GM12878 (cell line): Measurements from ENCODE around the gene ADGRA3. TPM values are rescaled to one million over a fixed set of nuclear protein-coding genes. Genes with fewer than 3 reads are reported as not detected.

ENCODE experiments used
- ATAC-seq: fragments of 200-7000 bp; cut with Tn5 transposase; 3 replicates; pipeline ENCODE4 v1.9.1; 2020; ENCODE audit warnings: mild to moderate bottlenecking, moderate library complexity
- BruUV-seq: library from RNA; stranded (reverse); fragments of 400-500 nt; replicated peaks from 2 replicates; lab custom pipeline; 2021; lab: Mats Ljungman, UMichigan
- CTCF ChIA-PET: fragments of 300-600 bp; sonication (Branson Sonifier 250); formaldehyde crosslinking; extraction: SDS; loops from one replicate; lab custom pipeline; 2021; ENCODE audit warnings: inconsistent platforms; lab: Yijun Ruan, JAX
- POLR2A ChIA-PET: fragments of 350-600 bp; formaldehyde crosslinking; extraction: SDS; loops from one replicate; lab custom pipeline; 2021; ENCODE audit warnings: inconsistent platforms; lab: Charles Lee
- RAD21 ChIA-PET: fragments of 300-600 bp; sonication (Branson Sonifier 250); formaldehyde crosslinking; loops from one replicate; lab custom pipeline; 2023; ENCODE audit warnings: antibody characterized with exemption; ENCODE audit not compliant: unreplicated experiment; lab: Charles Lee
- SMC1A ChIA-PET: fragments of 300-600 bp; sonication (Branson Sonifier 250); formaldehyde crosslinking; loops from one replicate; lab custom pipeline; 2023; ENCODE audit not compliant: unreplicated experiment, uncharacterized antibody; lab: Charles Lee
- DNase-seq: peaks from one replicate; pipeline ENCODE4 v3.0.0-alpha.2; 2011; ENCODE audit warnings: low read depth, low spot score
- FAIRE-seq: peaks from 3 replicates; lab custom pipeline; 2011; peaks lifted over from hg19 to GRCh38; lab: Jason Lieb, UNC
- H2AFZ ChIP-seq: 2 replicates; pipeline ENCODE4 v1.6.0; 2011; ENCODE audit warnings: low read depth, low read length, control low read depth; ENCODE audit not compliant: control insufficient read depth
- H3K27ac ChIP-seq: 2 replicates; pipeline ENCODE4 v1.5.1; 2011; ENCODE audit warnings: control low read depth; ENCODE audit not compliant: control insufficient read depth, insufficient read depth
- H3K27me3 ChIP-seq, 2 experiments: replicated peaks in 1 of 2; 2 replicates each; pipeline versions ENCODE4 v1.6.0 to v1.6.1; 2011; ENCODE audit warnings: low read length in 1 of 2; ENCODE audit not compliant: control insufficient read depth in 2 of 2, insufficient read depth in 2 of 2
- H3K36me3 ChIP-seq, 2 experiments: 2 replicates each; pipeline ENCODE4 v1.5.1; 2011; ENCODE audit warnings: low read length in 1 of 2; ENCODE audit not compliant: control insufficient read depth in 2 of 2, insufficient read depth in 2 of 2
- H3K4me1 ChIP-seq: 2 replicates; pipeline ENCODE4 v1.6.1; 2011; ENCODE audit warnings: mild to moderate bottlenecking, low read length, moderate library complexity, mixed read lengths; ENCODE audit not compliant: control insufficient read depth, insufficient read depth
- H3K4me2 ChIP-seq: 2 replicates; pipeline ENCODE4 v1.6.0; 2011; ENCODE audit warnings: control low read depth; ENCODE audit not compliant: control insufficient read depth, insufficient read depth
- H3K4me3 ChIP-seq: fragments of 200-600 bp; sonication (generic); 2 replicates; pipeline ENCODE4 v1.5.1; 2016
- H3K79me2 ChIP-seq: 2 replicates; pipeline ENCODE4 v1.6.0; 2011; ENCODE audit warnings: low read length; ENCODE audit not compliant: control insufficient read depth, insufficient read depth
- H3K9ac ChIP-seq: 2 replicates; pipeline ENCODE4 v1.8.0; 2011; ENCODE audit warnings: low read length, control low read depth, mixed read lengths; ENCODE audit not compliant: control insufficient read depth, insufficient read depth
- H3K9me3 ChIP-seq: replicated peaks from 3 replicates; pipeline ENCODE4 v1.5.1; 2011; ENCODE audit warnings: mild to moderate bottlenecking, low read length; ENCODE audit not compliant: control insufficient read depth, insufficient read depth
- H4K20me1 ChIP-seq: 2 replicates; pipeline ENCODE4 v1.6.0; 2011; ENCODE audit not compliant: control insufficient read depth, insufficient read depth
- ATF7 ChIP-seq: fragments of 450-650 bp; IDR thresholded peaks from 2 replicates; pipeline ENCODE4 v1.6.1; 2016; ENCODE audit warnings: low read depth, mild to moderate bottlenecking
- CEBPZ ChIP-seq: fragments of 150-350 bp; IDR thresholded peaks from 2 replicates; pipeline ENCODE4 v1.6.1; 2016; ENCODE audit warnings: low read depth, low read length
- CHD4 ChIP-seq: fragments of 200-600 bp; sonication (generic); IDR thresholded peaks from 2 replicates; pipeline ENCODE4 v1.6.1; 2016; ENCODE audit warnings: mild to moderate bottlenecking
- E2F8 ChIP-seq: fragments of 450-650 bp; IDR thresholded peaks from 2 replicates; pipeline ENCODE4 v1.6.1; 2018; ENCODE audit warnings: mild to moderate bottlenecking, low read depth, moderate library complexity; ENCODE audit not compliant: partially characterized antibody
- WGBS: methylation state at CpG from one replicate; pipeline ENCODE4 v1.1.6; 2016; ENCODE audit warnings: low lambda C conversion rate; ENCODE audit not compliant: insufficient replicate concordance, insufficient coverage; ENCODE audit errors: missing lambda C conversion rate; 5-methylcytosine and 5-hydroxymethylcytosine counted together
- in situ Hi-C: fragments of 300-500 bp; cut with MboI; formaldehyde crosslinking; loops from 9 replicates; pipeline ENCODE4 v1.14.3; 2018; ENCODE audit warnings: mixed read lengths
- intact Hi-C: fragments of 100-400 bp; cut with micrococcal nuclease; formaldehyde crosslinking; loops from one replicate; pipeline ENCODE4 v1.14.2; 2022; ENCODE audit not compliant: unreplicated experiment
- polyA plus RNA-seq, 11 experiments: library from polyadenylated mRNA; depleted of rRNA in 4 of 11; unstranded in 6 of 11; stranded (reverse) in 5 of 11; fragments of >200 nt; fragmentation: Nextera tagmentation in 4 of 11; fragmentation: Illumina TruSeq in 1 of 11; extraction: Ambion mirVana in 4 of 11; extraction: Trizol in 1 of 11; gene quantifications; 1 replicate in 1 of 11; 2 replicates in 10 of 11; pipeline versions ENCODE4 v1.2.1 to v1.2.3, GENCODE V29; 2011 to 2016; ENCODE audit warnings: inconsistent platforms in 2 of 11, missing spikeins in 2 of 11, low read depth in 1 of 11
- total RNA-seq, 4 experiments: library from RNA; depleted of rRNA in 3 of 4; stranded (reverse); fragments of >200 nt in 3 of 4; fragmentation: Illumina TruSeq in 1 of 4; extraction: Trizol in 1 of 4; gene quantifications; 2 replicates each; pipeline versions ENCODE4 v1.2.1 to v1.2.3, GENCODE V29; 2013 to 2021
- TF ChIP-seq, protein P1 (sequence below): fragments of 450-650 bp; formaldehyde crosslinking; IDR thresholded peaks from 2 replicates; pipeline ENCODE4 v1.4.0; 2020; ENCODE audit warnings: mild to moderate bottlenecking, moderate library complexity
- TF ChIP-seq, protein P2 (sequence below): IDR thresholded peaks from 2 replicates; pipeline ENCODE4 v1.6.1; 2011; ENCODE audit warnings: borderline replicate concordance, low read depth, mild to moderate bottlenecking, moderate library complexity, low read length; ENCODE audit not compliant: insufficient read depth, poor library complexity, severe bottlenecking

ADGRA3 gene
- total and polyA plus RNA-seq, 10 of the 15 experiments (the other 5 are each of a cell fraction or from before 2014, with no cell fraction given) = 0.24 to 66.2 (median 2.5) TPM

GRCh38 chr4:22444813-22445212 lies 71.1 kb downstream of the ADGRA3 start:
- intact Hi-C loops (no loop called here), in situ Hi-C loops (no loop called here)
- Histone ChIP-seq H3K4me3 (no peak overlapping the region), H3K9me3 (no peaks in the 10 kb centered on the region), H3K79me2 (no peaks in the 10 kb centered on the region), H2AFZ (no peak overlapping the region), H4K20me1 (no peaks in the 10 kb centered on the region), H3K27me3 (no peaks in the 10 kb centered on the region), H3K4me1 (no peaks in the 10 kb centered on the region), H3K4me2 (no peak overlapping the region), H3K27ac (no peak overlapping the region), H3K36me3 (0 out of 4 replicates have a peak, but pooled peaks cover 0 to 2% of the 10 kb centered on the region in 2 experiments), H3K9ac (no peak overlapping the region)
- SMC1A ChIA-PET = interaction anchor here (0.7 to 4.7 kb wide), 19 partner anchors 8 to 236 kb away, joined by 3 to 32 read pairs (median 10); no protein-coding TSS in a partner anchor
- FAIRE-seq (no peak), ATAC-seq (no peak; the same call in 1 of the 3 replicates), DNase-seq (no peak)
- POLR2A ChIA-PET = interaction anchor here (0.5 to 1.8 kb wide), 6 partner anchors 9 to 78 kb away, joined by 3 to 5 read pairs (median 4); no protein-coding TSS in a partner anchor
- CTCF ChIA-PET = interaction anchor here (0.9 to 2.8 kb wide), 12 partner anchors 8 to 247 kb away, joined by 3 to 16 read pairs (median 6); no protein-coding TSS in a partner anchor
- 49% methylated on average over 6 of the region's 6 CpGs for WGBS
- BruUV-seq = no TSS peak
- RAD21 ChIA-PET = interaction anchor here (1.0 to 4.0 kb wide), 14 partner anchors 9 to 162 kb away, joined by 3 to 23 read pairs (median 4); no protein-coding TSS in a partner anchor
- TF ChIP-seq, protein P1, sequence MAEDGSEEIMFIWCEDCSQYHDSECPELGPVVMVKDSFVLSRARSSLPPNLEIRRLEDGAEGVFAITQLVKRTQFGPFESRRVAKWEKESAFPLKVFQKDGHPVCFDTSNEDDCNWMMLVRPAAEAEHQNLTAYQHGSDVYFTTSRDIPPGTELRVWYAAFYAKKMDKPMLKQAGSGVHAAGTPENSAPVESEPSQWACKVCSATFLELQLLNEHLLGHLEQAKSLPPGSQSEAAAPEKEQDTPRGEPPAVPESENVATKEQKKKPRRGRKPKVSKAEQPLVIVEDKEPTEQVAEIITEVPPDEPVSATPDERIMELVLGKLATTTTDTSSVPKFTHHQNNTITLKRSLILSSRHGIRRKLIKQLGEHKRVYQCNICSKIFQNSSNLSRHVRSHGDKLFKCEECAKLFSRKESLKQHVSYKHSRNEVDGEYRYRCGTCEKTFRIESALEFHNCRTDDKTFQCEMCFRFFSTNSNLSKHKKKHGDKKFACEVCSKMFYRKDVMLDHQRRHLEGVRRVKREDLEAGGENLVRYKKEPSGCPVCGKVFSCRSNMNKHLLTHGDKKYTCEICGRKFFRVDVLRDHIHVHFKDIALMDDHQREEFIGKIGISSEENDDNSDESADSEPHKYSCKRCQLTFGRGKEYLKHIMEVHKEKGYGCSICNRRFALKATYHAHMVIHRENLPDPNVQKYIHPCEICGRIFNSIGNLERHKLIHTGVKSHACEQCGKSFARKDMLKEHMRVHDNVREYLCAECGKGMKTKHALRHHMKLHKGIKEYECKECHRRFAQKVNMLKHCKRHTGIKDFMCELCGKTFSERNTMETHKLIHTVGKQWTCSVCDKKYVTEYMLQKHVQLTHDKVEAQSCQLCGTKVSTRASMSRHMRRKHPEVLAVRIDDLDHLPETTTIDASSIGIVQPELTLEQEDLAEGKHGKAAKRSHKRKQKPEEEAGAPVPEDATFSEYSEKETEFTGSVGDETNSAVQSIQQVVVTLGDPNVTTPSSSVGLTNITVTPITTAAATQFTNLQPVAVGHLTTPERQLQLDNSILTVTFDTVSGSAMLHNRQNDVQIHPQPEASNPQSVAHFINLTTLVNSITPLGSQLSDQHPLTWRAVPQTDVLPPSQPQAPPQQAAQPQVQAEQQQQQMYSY = no peak
- TF ChIP-seq, protein P2, sequence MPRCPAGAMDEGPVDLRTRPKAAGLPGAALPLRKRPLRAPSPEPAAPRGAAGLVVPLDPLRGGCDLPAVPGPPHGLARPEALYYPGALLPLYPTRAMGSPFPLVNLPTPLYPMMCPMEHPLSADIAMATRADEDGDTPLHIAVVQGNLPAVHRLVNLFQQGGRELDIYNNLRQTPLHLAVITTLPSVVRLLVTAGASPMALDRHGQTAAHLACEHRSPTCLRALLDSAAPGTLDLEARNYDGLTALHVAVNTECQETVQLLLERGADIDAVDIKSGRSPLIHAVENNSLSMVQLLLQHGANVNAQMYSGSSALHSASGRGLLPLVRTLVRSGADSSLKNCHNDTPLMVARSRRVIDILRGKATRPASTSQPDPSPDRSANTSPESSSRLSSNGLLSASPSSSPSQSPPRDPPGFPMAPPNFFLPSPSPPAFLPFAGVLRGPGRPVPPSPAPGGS = no peak
- TF ChIP-seq CHD4 (no peak), CEBPZ (no peak), ATF7 (no peak), E2F8 (no peak)
